Neural progenitor cell (in vitro differentiated cells): ENCODE measurements around the gene RSAD2. TPM values are rescaled to one million over a fixed set of nuclear protein-coding genes. Genes with fewer than 3 reads are reported as not detected.

Experiments
- DNase-seq: peaks from one replicate; pipeline ENCODE4 v3.0.0-alpha.2; 2016; ENCODE audit warnings: low spot score
- H2AFZ ChIP-seq: fragments of 200-600 bp; sonication (generic); replicated peaks from 2 replicates; pipeline ENCODE4 v1.6.1; 2016; ENCODE audit warnings: antibody characterized with exemption
- H3F3A ChIP-seq: fragments of 200-600 bp; sonication (generic); 2 replicates; pipeline ENCODE4 v1.6.1; 2016; ENCODE audit warnings: antibody characterized with exemption, low read depth
- H3K27ac ChIP-seq: fragments of 200-600 bp; sonication (generic); 2 replicates; pipeline ENCODE4 v1.5.1; 2016; ENCODE audit warnings: mild to moderate bottlenecking
- H3K27me3 ChIP-seq: fragments of 200-600 bp; sonication (generic); 2 replicates; pipeline ENCODE4 v1.6.1; 2016; ENCODE audit warnings: mild to moderate bottlenecking, moderate library complexity
- H3K36me3 ChIP-seq: fragments of 200-600 bp; sonication (generic); 2 replicates; pipeline ENCODE4 v1.5.1; 2016
- H3K4me1 ChIP-seq: fragments of 200-600 bp; sonication (generic); 2 replicates; pipeline ENCODE4 v1.6.1; 2016; ENCODE audit warnings: mixed run types
- H3K4me2 ChIP-seq: fragments of 200-600 bp; sonication (generic); 2 replicates; pipeline ENCODE4 v1.6.1; 2016
- H3K4me3 ChIP-seq: fragments of 200-600 bp; sonication (generic); 2 replicates; pipeline ENCODE4 v1.5.1; 2016
- H3K79me2 ChIP-seq: fragments of 200-600 bp; sonication (generic); 2 replicates; pipeline ENCODE4 v1.6.1; 2016; ENCODE audit warnings: low read depth
- H3K9ac ChIP-seq: fragments of 200-600 bp; sonication (generic); 2 replicates; pipeline ENCODE4 v1.6.1; 2016
- H3K9me3 ChIP-seq: fragments of 200-600 bp; sonication (generic); 2 replicates; pipeline ENCODE4 v1.5.1; 2016; ENCODE audit warnings: low read depth
- H4K20me1 ChIP-seq: fragments of 200-600 bp; sonication (generic); 2 replicates; pipeline ENCODE4 v1.6.1; 2016; ENCODE audit warnings: low read depth
- H3K27ac Mint-ChIP-seq: 3 replicates; pipeline ENCODE4 v1.8.0; 2021; ENCODE audit warnings: mixed read lengths
- H3K27me3 Mint-ChIP-seq: 2 replicates; pipeline ENCODE4 v1.8.0; 2022; ENCODE audit warnings: low read depth, mild to moderate bottlenecking, inconsistent platforms, moderate library complexity, mixed read lengths; ENCODE audit not compliant: insufficient read depth
- H3K36me3 Mint-ChIP-seq: 3 replicates; pipeline ENCODE4 v1.8.0; 2021; ENCODE audit warnings: mixed read lengths
- H3K4me1 Mint-ChIP-seq: 3 replicates; pipeline ENCODE4 v1.8.0; 2021; ENCODE audit warnings: mixed read lengths
- H3K4me3 Mint-ChIP-seq: 3 replicates; pipeline ENCODE4 v1.8.0; 2021; ENCODE audit warnings: mild to moderate bottlenecking, moderate library complexity, mixed read lengths
- H3K9me3 Mint-ChIP-seq: 3 replicates; pipeline ENCODE4 v1.8.0; 2020; ENCODE audit warnings: mixed read lengths
- EZH2 ChIP-seq: fragments of 200-600 bp; sonication (generic); IDR thresholded peaks from 2 replicates; pipeline ENCODE4 v1.6.1; 2017; ENCODE audit warnings: antibody characterized with exemption, mild to moderate bottlenecking, moderate library complexity
- EZH2phosphoT487 ChIP-seq: fragments of 200-600 bp; sonication (generic); IDR thresholded peaks from 2 replicates; pipeline ENCODE4 v1.6.1; 2017; ENCODE audit warnings: antibody characterized with exemption
- total RNA-seq: library from RNA; depleted of rRNA; stranded (reverse); fragments of >200 nt; gene quantifications from 2 replicates; pipeline ENCODE4 v1.2.3, GENCODE V29; 2015; ENCODE audit warnings: low replicate concordance
- TF ChIP-seq, protein P1 (sequence below): fragments of 200-600 bp; sonication (generic); IDR thresholded peaks from 2 replicates; pipeline ENCODE4 v1.5.1; 2017; ENCODE audit warnings: antibody characterized with exemption, mild to moderate bottlenecking

The RSAD2 gene
- total RNA-seq, 1 donor from 2014 or later = not detected

DNA sequence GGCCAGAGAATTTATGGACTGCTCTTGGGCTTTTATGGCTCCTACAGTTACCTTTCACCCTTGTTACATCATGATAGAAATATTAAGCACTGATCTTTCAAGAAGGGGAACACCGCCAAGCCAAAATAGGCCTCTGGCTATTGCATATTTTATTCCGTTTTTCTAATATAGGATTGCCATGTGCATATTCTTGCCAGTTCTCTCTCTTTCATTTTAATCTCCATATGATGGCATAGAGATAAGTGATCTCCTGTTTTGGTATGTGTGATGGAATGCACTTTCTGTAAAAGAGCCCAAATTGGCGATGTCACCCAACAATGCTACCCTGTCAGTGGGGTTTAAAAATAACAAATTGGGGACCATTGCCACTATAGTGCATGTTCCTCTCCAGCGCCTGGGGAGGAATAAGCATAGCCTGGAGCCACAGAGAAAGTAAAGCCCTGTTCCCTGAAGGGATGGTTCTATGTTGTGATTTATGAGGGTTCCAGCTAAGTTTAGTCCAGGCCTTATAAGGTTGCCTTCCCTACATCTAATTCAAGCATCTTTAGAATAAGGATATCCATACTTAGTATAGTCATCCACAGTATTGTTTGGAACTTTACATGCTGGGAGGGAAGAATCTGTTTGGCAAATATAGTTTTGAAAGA is 38.8 kb upstream of the RSAD2 start:
- DNase-seq = no peak
- H4K20me1 ChIP-seq = no peaks in the 10 kb centered on the region
- Mint-ChIP-seq H3K4me3 (no peak overlapping the region), H3K4me1 (no peaks in the 10 kb centered on the region), H3K9me3 (peaks cover 28% of the 10 kb centered on the region), H3K27me3 (no peaks in the 10 kb centered on the region), H3K27ac (no peak overlapping the region), H3K36me3 (no peaks in the 10 kb centered on the region)
- H3K79me2 ChIP-seq = no peaks in the 10 kb centered on the region
- H3K9me3 ChIP-seq = no peaks in the 10 kb centered on the region
- no peak overlapping the region for H3K4me3 ChIP-seq
- H3K36me3 ChIP-seq = no peaks in the 10 kb centered on the region
- H3F3A ChIP-seq = no peaks in the 10 kb centered on the region
- H3K4me1 ChIP-seq = no peaks in the 10 kb centered on the region
- no peak overlapping the region for H3K9ac ChIP-seq
- H3K27me3 ChIP-seq = no peaks in the 10 kb centered on the region
- H2AFZ ChIP-seq = no peak overlapping the region
- no peak overlapping the region for H3K27ac ChIP-seq
- TF ChIP-seq, protein P1, sequence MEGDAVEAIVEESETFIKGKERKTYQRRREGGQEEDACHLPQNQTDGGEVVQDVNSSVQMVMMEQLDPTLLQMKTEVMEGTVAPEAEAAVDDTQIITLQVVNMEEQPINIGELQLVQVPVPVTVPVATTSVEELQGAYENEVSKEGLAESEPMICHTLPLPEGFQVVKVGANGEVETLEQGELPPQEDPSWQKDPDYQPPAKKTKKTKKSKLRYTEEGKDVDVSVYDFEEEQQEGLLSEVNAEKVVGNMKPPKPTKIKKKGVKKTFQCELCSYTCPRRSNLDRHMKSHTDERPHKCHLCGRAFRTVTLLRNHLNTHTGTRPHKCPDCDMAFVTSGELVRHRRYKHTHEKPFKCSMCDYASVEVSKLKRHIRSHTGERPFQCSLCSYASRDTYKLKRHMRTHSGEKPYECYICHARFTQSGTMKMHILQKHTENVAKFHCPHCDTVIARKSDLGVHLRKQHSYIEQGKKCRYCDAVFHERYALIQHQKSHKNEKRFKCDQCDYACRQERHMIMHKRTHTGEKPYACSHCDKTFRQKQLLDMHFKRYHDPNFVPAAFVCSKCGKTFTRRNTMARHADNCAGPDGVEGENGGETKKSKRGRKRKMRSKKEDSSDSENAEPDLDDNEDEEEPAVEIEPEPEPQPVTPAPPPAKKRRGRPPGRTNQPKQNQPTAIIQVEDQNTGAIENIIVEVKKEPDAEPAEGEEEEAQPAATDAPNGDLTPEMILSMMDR = no peak
- TF ChIP-seq EZH2phosphoT487 (no peak), EZH2 (no peak)
- H3K4me2 ChIP-seq = no peak overlapping the region

DNA sequence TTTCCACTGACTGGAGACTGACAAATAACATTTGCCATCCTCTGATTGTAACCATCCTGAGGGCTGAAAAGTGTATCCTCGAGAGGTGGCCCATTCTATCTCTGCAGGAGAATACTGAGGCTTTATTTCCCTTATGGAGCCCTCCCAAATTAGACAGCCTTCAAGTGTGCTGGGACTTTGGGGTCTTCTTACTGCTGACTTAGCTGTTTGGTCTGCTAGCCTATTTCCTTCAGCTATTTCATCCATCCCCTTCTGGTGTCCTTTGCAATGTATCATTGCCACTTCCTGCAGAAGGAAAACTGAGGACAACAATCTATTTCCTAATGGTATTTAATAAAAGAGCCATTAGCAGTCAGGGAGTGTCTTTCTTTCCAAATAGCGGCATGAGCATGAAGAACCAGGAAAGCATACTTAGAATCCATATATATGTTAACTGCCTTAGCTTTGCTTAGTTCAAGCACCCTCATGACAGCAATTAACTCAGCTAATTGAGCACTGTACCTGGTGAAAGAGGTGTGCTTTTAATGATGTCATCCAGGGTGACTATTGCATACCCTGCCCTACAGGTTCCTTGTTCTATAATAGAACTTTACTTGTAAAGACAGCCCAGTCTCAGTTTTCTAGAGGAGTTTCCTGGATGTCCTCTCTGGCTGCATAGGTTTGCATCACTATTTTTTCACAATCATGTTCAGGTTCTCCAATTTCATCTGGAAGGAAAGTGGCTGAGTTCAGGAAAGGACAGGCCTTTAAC is 35.9 kb upstream of the RSAD2 start:
- Histone ChIP-seq H3K27me3 (no peaks in the 10 kb centered on the region), H3K4me1 (no peaks in the 10 kb centered on the region), H3F3A (no peaks in the 10 kb centered on the region), H3K79me2 (no peaks in the 10 kb centered on the region), H4K20me1 (no peaks in the 10 kb centered on the region), H3K4me3 (no peak overlapping the region), H3K27ac (no peak overlapping the region), H3K4me2 (no peak overlapping the region), H2AFZ (no peak overlapping the region), H3K9me3 (peaks cover 12% of the 10 kb centered on the region), H3K36me3 (no peaks in the 10 kb centered on the region), H3K9ac (no peak overlapping the region)
- H3K27ac Mint-ChIP-seq = no peak overlapping the region
- H3K27me3 Mint-ChIP-seq = no peaks in the 10 kb centered on the region
- no peak overlapping the region for H3K4me3 Mint-ChIP-seq
- no peak for DNase-seq
- no peaks in the 10 kb centered on the region for H3K4me1 Mint-ChIP-seq
- peaks cover 49% of the 10 kb centered on the region for H3K9me3 Mint-ChIP-seq
- peaks cover 10% of the 10 kb centered on the region for H3K36me3 Mint-ChIP-seq
- TF ChIP-seq EZH2phosphoT487 (no peak), EZH2 (no peak)
- TF ChIP-seq, protein P1 = no peak

DNA sequence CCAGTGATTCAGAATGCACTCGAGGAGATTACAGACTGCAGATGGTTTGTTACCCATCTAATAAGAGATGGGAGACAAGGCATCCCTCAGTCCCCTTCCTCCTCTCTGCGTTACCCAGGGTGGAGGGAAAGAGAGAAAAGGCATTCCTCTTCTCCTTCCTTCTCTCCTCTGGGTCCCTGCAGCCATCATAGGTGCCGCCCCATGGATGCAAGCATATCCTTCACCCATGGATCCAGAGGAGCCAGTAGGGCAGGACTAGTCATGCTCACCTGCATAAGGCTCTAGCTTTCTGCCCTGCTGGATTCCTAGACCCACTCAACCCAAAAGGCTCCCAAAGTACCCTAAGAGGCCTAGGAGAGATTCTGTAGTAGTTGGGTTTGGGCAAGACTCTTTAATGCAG is 32.3 kb upstream of the RSAD2 start:
- Histone ChIP-seq H3K9ac (no peak overlapping the region), H3K4me2 (no peak overlapping the region), H3K4me1 (no peaks in the 10 kb centered on the region), H3K79me2 (no peaks in the 10 kb centered on the region), H2AFZ (no peak overlapping the region), H3K9me3 (peaks cover 12% of the 10 kb centered on the region), H3K27ac (no peak overlapping the region), H3K36me3 (no peaks in the 10 kb centered on the region), H3K27me3 (no peaks in the 10 kb centered on the region), H3K4me3 (no peak overlapping the region), H3F3A (no peaks in the 10 kb centered on the region), H4K20me1 (no peaks in the 10 kb centered on the region)
- H3K27ac Mint-ChIP-seq = no peak overlapping the region
- no peaks in the 10 kb centered on the region for H3K4me1 Mint-ChIP-seq
- H3K9me3 Mint-ChIP-seq = peaks cover 58% of the 10 kb centered on the region
- TF ChIP-seq, protein P1 = no peak
- TF ChIP-seq EZH2phosphoT487 (no peak), EZH2 (no peak)
- H3K4me3 Mint-ChIP-seq = no peak overlapping the region
- peak; percentile 27 for DNase-seq
- peaks cover 17% of the 10 kb centered on the region for H3K36me3 Mint-ChIP-seq
- H3K27me3 Mint-ChIP-seq = no peaks in the 10 kb centered on the region
